OCI-LY1 (cell line): ENCODE data around the gene RAD51D.

Experiments
- CTCF ChIP-seq: fragments of 200-600 bp; sonication (generic), shearing (Covaris generic); IDR thresholded peaks from 2 replicates; pipeline ENCODE4 v1.5.1; 2017; ENCODE audit warnings: mild to moderate bottlenecking, antibody characterized with exemption, low read length, moderate library complexity, mixed read lengths
- EZH2 ChIP-seq: fragments of 200-600 bp; sonication (generic), shearing (Covaris generic); IDR thresholded peaks from 2 replicates; pipeline ENCODE4 v1.8.0; 2017; ENCODE audit warnings: borderline replicate concordance, mixed run types, mild to moderate bottlenecking, antibody characterized with exemption, low read length, moderate library complexity, mixed read lengths

DNA sequence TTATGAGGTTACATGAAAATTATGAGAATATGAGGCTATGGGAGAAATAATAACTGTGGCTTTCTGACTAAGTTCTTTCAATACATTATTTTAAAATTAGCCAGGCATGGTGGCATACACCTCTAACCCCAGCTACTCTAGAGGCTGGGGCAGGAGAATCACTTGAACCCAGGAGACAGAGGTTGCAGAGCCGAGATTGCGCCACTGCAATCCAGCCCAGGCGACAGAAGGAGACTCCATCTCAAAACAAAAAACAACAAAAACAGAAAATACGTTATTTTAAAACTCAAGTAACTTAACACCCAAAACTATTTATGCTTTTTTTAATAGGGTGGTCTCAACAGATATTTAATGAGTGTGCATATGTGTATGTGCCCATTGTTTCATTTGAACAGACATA, 53.8 kb downstream of the RAD51D start:
- TF ChIP-seq CTCF (no peak), EZH2 (no peak)
